GM15510 (cell line): Measurements from ENCODE around the gene NPR3.

ENCODE experiments used
- POLR2A ChIP-seq: IDR thresholded peaks from 3 replicates; pipeline ENCODE4 v1.6.1; 2011; ENCODE audit warnings: borderline replicate concordance; ENCODE audit not compliant: insufficient read length; ENCODE audit errors: extremely low read depth

Gene NPR3

DNA sequence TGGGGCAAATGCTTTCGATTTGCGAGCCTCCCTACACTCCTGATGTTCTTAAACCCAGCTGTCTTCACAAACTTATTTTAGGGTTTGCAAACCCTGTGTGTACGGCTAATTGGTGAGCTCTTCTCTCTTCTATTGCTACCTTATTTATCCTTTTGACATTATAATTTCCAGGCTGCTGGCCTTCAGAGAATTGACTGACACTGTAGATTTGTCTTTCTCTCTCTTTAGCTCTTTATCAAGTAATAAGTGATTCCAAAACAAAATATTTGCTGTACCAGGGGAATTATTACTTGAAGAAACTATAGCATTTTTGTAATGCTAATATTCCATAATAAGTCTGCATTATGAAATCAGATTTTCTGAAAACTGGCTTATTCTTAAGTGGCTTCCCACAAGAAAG lies 92.5 kb downstream of the NPR3 start:
- no peak for TF ChIP-seq POLR2A

DNA sequence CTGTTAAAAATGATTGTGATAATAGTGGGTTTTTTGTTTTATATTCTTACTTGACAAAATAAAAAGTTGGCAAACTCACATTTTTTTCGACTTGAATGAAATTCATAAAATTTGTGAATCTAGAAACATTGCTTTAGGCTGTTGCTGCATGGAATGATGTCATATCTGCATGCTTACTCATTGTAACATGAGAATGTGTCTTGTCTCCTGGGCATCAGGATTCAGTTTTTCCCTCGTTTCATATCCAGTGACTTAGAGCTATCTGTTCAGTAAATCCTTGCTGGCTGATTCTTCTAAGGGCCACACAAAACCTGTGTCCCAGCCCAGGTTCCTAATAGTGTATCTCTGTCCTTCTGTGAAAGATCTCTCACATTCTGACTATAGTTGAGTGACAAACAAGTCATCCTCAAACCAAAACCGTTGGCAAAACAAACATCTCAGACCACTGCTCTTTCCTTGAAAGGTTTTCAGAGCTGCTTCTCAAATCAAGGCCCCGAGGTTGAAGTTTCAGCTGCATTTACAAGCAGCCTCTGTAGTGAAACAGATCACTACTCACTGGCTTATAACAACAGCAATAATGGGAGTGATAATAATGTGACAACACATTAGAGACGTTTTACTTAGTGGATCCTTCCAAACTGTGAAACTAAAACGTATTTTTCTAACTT lies 95.0 kb downstream of the NPR3 start:
- TF ChIP-seq POLR2A, result no peak

DNA sequence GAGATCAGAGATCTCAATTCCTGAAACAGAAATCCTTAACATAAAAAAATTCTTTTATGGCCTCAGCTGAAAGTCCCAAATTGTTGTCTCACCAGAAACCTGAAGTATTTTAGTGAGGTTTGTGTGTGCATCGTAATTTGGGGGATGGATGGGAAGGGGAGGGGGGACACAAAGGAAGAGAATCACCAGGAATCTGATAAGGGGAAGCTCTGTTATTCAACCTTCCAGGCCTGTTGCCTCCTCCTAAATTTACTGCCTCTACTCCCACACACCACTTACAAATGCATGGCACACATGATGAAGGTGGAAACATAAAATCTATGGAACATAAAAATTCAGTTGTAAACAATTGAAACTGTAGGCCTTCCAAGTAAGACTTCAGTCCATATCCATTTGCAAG lies 97.7 kb downstream of the NPR3 start:
- no peak for TF ChIP-seq POLR2A

DNA sequence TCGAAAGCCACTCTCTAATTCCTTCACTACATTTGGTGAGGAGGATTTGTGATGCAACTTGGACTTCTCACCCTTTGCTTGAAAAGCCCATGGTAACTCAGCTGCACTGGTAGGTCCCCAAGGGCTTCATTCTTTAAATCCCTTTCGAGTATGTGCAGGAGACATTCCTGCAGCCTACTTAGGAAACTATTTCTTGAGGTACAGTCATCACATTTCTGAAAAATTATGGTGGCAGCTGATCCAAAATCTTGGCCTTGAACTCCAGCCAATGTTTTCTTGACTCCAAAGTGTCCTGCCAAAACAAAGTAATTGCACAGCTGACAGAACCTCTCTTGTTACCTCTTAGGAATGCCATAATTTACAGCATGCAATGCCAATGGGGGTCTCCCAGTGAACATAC lies 99.7 kb downstream of the NPR3 start:
- TF ChIP-seq POLR2A, result no peak

DNA sequence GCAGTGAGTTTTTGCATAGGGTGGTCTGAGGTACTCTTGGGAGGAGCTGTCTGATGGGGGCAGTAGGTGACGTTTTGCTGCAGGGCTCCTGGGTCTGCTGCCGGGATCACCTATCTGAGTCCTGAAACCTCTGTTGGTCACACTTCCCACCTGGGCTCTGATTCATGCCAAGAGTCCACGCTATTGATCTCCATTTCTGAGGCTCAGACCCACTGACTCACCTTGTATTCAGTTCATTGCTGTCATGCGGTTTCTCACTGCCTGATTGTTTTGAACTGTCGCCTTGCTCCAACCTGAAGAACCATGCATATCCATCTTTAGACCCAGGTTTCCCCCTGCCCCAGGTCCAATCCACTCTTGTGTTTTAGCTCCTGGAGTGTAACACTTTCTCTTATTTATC lies 101.3 kb downstream of the NPR3 start:
- no peak for TF ChIP-seq POLR2A

DNA sequence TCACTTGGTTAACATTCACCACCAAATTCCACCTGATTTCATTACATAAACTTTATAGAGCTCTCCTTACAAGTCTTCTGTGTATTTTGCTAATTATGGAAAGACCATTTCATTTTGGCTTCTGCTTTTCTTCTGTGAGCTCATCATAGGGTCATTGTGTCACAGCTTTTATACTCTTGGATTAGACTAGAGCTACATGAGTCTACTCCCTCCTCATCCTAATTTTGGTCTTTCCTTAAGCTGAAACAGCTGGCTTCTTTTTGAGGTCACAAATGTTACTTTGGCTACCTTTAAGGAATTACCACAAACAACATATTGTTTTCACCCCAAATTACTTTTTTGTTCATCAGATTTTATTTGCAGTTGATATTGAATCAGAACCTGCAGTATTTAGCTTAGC lies 103.0 kb downstream of the NPR3 start:
- no peak for TF ChIP-seq POLR2A

DNA sequence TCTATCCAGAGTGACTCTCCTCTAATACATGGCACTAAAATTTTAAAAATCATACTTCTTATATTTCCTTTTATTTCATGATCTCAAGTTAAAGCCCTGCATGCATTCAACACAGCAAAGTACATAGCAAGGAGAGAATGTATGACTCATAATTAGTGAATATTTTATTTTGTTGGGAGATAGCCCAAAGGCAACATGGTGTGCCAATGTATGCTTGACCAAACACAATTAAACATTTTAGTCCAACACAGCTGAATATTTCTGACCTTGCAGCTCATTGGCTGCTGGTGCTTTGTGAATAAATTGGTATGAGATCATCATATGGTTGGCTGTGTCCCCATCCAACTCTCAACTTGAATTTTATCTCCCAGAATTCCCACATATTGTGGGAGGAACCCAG lies 103.5 kb downstream of the NPR3 start:
- no peak for TF ChIP-seq POLR2A

DNA sequence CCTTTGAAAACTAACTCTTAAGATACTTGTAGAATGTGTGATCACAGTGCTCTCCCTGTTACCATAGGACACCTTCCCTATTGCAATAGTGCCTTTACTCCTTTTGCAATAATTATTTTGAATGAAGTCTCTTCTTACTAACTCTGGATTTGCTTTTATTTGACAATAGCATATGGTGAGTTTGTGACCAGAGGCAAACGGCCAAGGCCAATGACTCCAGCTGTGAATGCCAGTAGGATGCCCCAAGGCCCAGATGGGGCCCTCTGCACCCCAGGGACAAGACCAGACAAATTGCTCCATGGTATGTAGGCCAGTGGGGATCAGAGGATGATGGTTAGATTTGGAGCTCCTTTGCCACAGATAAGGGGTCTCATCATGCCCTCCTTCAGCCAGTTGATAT lies 116.9 kb downstream of the NPR3 start:
- TF ChIP-seq POLR2A, result no peak

DNA sequence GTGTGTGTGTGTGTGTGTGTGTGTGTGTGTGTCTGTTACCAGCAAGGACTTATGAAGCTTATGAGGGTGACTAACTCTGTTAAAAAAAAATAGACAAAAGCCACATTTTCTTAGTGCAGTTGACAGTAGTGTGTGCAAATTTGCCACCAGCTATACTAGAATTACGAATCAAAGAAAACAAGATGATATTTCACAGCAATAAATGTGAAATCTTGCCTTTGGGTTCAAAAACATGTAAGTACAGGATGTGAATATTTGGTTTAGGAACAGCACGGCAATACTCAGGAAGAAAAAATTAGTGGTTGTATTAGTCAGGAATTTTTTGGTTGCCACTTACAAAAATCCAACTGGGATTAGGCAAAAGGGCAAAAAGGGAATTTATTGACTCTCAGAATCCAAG lies 117.4 kb downstream of the NPR3 start:
- TF ChIP-seq POLR2A, result no peak

DNA sequence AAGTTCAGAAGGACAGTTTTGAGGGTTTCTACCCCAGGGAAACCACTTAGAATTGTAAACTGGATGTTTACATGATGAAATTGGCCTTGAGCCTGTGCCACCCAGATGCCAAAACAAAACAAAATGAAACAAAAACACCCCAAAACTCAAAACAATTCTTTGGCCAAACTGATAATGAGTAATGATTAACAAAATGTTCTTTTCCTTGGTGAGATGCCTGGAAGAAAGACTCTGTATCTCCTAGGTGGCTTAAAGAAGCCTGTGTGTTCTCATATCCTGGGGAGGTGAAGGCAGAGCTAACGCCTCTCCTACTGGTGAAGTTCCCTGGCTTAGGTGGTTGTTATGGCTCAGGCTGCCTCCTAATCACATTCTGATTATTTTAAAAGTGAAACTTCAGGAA lies 120.5 kb downstream of the NPR3 start:
- TF ChIP-seq POLR2A, result no peak

DNA sequence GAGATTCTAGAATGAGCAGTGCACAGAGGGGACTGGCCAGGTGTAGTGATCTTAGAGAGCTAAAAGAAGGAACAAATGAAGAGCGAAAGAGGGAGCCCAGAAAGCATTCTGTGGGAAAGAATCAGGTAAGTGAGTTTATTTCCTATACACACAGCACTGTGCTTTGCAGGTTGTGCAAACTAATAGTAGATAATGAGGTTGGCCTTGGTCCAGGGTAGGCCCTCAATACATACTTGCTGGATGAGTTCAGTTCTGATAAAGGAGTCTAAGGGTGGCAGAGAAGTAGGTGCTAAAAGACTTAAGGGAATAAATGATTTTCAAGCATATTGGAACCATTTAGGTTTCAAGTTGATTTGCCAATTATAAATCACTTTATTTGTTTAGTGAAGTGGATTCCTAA lies 122.0 kb downstream of the NPR3 start:
- no peak for TF ChIP-seq POLR2A

DNA sequence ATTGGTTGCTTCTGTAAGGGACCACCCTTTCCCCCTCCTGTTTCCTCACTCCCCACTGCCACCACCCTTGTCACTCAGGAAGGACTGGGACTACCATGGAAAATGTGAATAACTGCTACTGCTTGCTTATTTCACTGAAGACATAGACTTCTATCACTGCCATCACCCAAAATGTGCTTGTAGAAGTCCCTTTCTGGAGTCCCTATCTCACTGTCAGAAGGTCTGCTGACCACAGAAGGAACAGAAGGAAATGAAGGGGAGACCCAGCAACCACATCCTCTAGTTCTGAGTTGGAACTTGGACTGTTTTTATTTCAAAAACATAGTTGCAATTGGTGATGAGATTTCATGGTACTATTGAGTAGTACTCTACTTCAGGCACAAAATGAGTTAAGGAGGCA lies 122.5 kb downstream of the NPR3 start:
- TF ChIP-seq POLR2A, result no peak

DNA sequence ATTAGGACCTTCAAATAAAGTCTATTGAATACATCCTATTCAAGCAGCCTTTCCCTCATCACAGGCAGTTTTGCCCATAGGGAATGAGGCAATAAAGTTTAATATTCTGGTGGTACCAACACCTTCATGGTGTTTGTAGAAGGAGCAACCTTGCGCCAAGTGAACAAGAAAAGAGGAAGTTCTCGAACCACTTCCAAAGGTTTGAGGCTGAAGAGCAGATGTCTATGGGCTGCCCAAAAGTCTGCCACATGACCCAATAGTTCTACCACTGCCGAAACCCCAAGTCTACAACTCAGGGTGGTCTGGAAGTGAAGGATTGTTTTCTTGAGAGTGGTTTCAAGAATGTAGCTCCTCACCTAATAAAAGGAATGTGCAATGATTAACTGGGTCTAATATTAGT lies 123.1 kb downstream of the NPR3 start:
- no peak for TF ChIP-seq POLR2A

DNA sequence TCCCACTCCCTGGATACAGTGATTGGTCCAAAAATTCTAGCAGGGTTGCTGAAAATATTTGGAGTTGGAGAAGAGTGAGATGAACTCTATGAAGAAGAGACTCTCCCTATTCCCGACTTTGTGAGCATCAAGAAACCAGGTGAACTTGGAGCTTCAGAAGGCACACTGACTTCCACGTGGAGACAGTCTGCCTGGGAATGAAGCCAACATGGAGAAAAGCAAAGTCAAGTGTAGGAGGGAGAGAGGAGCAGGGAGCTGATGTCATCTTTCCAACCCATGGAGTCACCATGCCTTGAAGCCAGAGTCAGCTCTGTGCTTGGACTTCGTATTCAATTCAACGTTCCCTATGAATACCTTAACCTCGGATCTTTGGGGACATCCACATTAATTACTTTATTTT lies 125.1 kb downstream of the NPR3 start:
- TF ChIP-seq POLR2A, result no peak

DNA sequence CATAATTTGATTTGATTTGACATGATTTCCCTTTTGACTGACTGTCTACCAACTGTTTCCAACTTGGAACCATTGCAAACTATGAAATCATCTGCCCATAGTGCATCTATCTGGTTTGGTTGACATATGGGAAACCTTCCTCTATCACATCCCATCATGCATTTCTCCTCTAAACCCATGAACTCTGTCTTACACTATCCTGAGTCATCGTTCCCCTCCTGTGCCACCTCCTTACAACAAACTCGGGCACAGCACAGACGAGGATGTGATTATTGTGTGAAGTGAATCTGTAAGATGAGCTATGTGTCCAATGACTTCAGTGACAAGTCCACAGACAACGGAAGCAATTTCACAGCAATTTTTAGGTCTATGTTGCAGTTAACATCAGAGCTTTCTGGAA lies 126.1 kb downstream of the NPR3 start:
- no peak for TF ChIP-seq POLR2A

DNA sequence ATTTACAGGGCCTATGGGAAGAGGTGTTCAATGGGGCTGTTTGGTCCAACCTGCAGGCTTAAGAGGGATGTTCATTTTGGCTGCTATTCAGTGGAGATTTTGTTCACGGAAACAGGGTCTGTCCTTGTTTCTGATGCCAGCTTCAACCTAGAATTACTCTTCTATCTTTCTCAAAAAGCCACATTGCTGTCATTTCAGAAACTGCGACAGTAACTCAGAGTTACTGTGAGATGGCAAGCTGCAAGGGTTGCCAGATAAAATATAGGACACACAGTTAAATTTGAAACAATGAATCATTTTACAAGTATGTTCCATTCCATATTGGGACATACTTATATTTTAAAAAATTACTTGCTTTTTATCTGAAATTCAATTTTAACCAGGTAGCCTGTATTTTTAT lies 128.0 kb downstream of the NPR3 start:
- TF ChIP-seq POLR2A, result no peak

DNA sequence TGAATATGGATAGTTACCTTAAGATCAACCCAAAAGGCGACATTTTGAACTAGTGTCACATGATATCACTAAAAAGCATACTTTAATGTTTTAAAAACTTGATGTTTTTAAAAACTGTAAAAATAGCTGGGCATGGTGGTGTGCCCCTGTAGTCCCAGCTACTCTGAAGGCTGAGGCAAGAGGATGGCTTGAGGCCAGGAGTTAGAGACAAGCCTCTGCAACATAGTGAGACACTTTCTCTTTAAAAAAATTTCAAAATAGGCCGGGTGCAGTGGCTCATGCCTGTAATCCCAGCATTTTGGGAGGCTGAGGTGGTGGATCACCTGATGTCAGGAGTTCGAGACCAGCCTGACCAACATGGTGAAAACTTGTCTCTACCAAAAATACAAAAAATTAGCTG lies 129.5 kb downstream of the NPR3 start:
- TF ChIP-seq POLR2A, result no peak
